Measurements from ENCODE around the gene PDZRN3. TPM values are rescaled to one million over a fixed set of nuclear protein-coding genes. Genes with fewer than 3 reads are reported as not detected.

Gene PDZRN3
- total RNA-seq, 1 experiment from 2014 or later = 0.17 TPM

DNA sequence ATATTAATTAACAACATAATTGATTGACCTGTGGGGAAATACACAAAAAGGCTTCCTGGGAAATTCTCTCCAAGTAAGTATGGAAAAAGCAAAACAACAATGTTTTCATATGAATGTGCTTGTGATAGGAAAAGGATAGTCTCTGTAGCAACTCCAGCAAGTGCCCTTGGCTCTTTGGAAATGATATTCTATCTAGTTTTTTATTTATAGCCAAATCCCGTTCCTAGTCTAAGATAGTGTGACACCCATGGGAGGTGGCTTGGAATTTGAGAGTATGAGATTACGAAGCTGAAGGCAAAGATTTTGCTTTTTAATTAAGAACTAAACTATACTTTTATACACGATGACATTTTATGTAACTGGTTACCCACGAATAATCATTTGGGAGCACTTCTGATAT lies 119.9 kb downstream of the PDZRN3 start:
- ChIA-PET POLR2A (no interaction called here), CTCF (no interaction called here), RAD21 (ENCODE audit: low non-redundant PET in 1 of 2, low total read pairs in 2 of 2, uncharacterized antibody in 2 of 2, unreplicated experiment in 2 of 2) (no interaction called here)
- DNase-seq (ENCODE audit: low read depth, low spot score) = no peak
- Histone ChIP-seq H3K36me3 (ENCODE audit: control insufficient read depth in 1 of 2, insufficient read depth in 2 of 2, low read length in 2 of 2) (no peaks in the 10 kb centered on the region), H3K4me3 (replicated peaks in 1 of 2; ENCODE audit: low read depth in 1 of 2, low read length in 2 of 2) (no peak overlapping the region), H3K27ac (ENCODE audit: low read depth, low read length) (no peak overlapping the region), H3K27me3 (ENCODE audit: insufficient read depth, low read length) (peaks cover 8% of the 10 kb centered on the region; the same call in 1 of the 2 replicates), H3K9me2 (ENCODE audit: insufficient read depth) (no peaks in the 10 kb centered on the region), H3K4me2 (ENCODE audit: low read length) (no peak overlapping the region), H3K79me2 (ENCODE audit: insufficient read depth, low read length) (no peaks in the 10 kb centered on the region), H3K9ac (ENCODE audit: low read length) (no peak overlapping the region), H3K4me1 (ENCODE audit: control insufficient read depth in 1 of 2, insufficient read depth in 2 of 2, low read length in 2 of 2) (no peaks in the 10 kb centered on the region), H2AFZ (ENCODE audit: low read depth, low read length, poor library complexity, severe bottlenecking) (no peak overlapping the region), H4K20me1 (ENCODE audit: insufficient read depth) (no peaks in the 10 kb centered on the region), H3K9me3 (ENCODE audit: control insufficient read depth in 1 of 2, insufficient read depth in 1 of 2, low read depth in 1 of 2, low read length in 2 of 2) (no peaks in the 10 kb centered on the region)
- no TSS peak for BruUV-seq (replicated peaks)
- intact Hi-C loops (cut with micrococcal nuclease) = loop anchor here (5.0 kb wide), 1 partner anchor 653 kb away; no protein-coding TSS in a partner anchor
- TF ChIP-seq SP1 (IDR thresholded peaks at IDR 0.05; ENCODE audit: low read depth) (no peak), EGR1 (IDR thresholded peaks at IDR 0.05; ENCODE audit: low read depth) (no peak), POLR2AphosphoS5 (IDR thresholded peaks at IDR 0.05; ENCODE audit: low read depth, low read length) (no peak), ZNF274 (IDR thresholded peaks at IDR 0.05; ENCODE audit: low read depth, low read length) (no peak)
- no peak for ATAC-seq

GRCh38 chr3:73504239-73504638 lies 120.5 kb downstream of the PDZRN3 start:
- no peak overlapping the region for H3K9ac ChIP-seq (ENCODE audit: low read length)
- DNase-seq (ENCODE audit: low read depth, low spot score) (no peak), ATAC-seq (no peak)
- H2AFZ ChIP-seq (ENCODE audit: low read depth, low read length, poor library complexity, severe bottlenecking) = no peak overlapping the region
- no peaks in the 10 kb centered on the region for H3K9me3 ChIP-seq (ENCODE audit: control insufficient read depth in 1 of 2, insufficient read depth in 1 of 2, low read depth in 1 of 2, low read length in 2 of 2)
- TF ChIP-seq EZH2phosphoT487 (IDR thresholded peaks at IDR 0.05; ENCODE audit: borderline replicate concordance) = no peak
- TF ChIP-seq SP1 (IDR thresholded peaks at IDR 0.05; ENCODE audit: low read depth) = no peak
- no peak for TF ChIP-seq EGR1 (IDR thresholded peaks at IDR 0.05; ENCODE audit: low read depth)
- BruUV-seq (replicated peaks) = no TSS peak
- no peaks in the 10 kb centered on the region for H3K9me2 ChIP-seq (ENCODE audit: insufficient read depth)
- H3K4me2 ChIP-seq (ENCODE audit: low read length) = no peak overlapping the region
- H3K27me3 ChIP-seq (ENCODE audit: insufficient read depth, low read length) = peaks cover 8% of the 10 kb centered on the region; the same call in 1 of the 2 replicates
- H4K20me1 ChIP-seq (ENCODE audit: insufficient read depth) = no peaks in the 10 kb centered on the region
- RAD21 ChIA-PET (ENCODE audit: low non-redundant PET in 1 of 2, low total read pairs in 2 of 2, uncharacterized antibody in 2 of 2, unreplicated experiment in 2 of 2) = no interaction called here
- intact Hi-C loops (cut with micrococcal nuclease) = loop anchor here (5.0 kb wide), 1 partner anchor 652 kb away; no protein-coding TSS in a partner anchor
- H3K27ac ChIP-seq (ENCODE audit: low read depth, low read length) = no peak overlapping the region
- H3K4me3 ChIP-seq (replicated peaks in 1 of 2; ENCODE audit: low read depth in 1 of 2, low read length in 2 of 2) = no peak overlapping the region
- H3K79me2 ChIP-seq (ENCODE audit: insufficient read depth, low read length) = no peaks in the 10 kb centered on the region
- no peaks in the 10 kb centered on the region for H3K36me3 ChIP-seq (ENCODE audit: control insufficient read depth in 1 of 2, insufficient read depth in 2 of 2, low read length in 2 of 2)
- POLR2A ChIA-PET = no interaction called here
- CTCF ChIA-PET = no interaction called here
- no peaks in the 10 kb centered on the region for H3K4me1 ChIP-seq (ENCODE audit: control insufficient read depth in 1 of 2, insufficient read depth in 2 of 2, low read length in 2 of 2)

Data from HCT116 (cell line).